SKM-1 (cell line): Measurements from ENCODE around the gene UHMK1.
A peak's percentile ranks its signal among the peaks of the same experiment; 100 is the strongest.

Experiments
- DNase-seq: peaks from one replicate; lab custom pipeline; 2025; ENCODE audit not compliant: unreplicated experiment; lab: John Stamatoyannopoulos, UW

The UHMK1 gene

GRCh38 chr1:162527314-162527713 lies 29.7 kb downstream of the UHMK1 start:
- DNase-seq: no peak

- peak; percentile 26 for DNase-seq
These were observed 32.8 kb downstream of the UHMK1 start for GRCh38 chr1:162530307-162530987.

GRCh38 chr1:162530988-162531319 lies 33.3 kb downstream of the UHMK1 start:
- no peak for DNase-seq

- no peak for DNase-seq
These were observed 37.9 kb downstream of the UHMK1 start for GRCh38 chr1:162535501-162535900.

- DNase-seq: no peak
These were observed 38.9 kb downstream of the UHMK1 start for GRCh38 chr1:162536511-162536910.

- DNase-seq: no peak
These were observed 39.6 kb downstream of the UHMK1 start for GRCh38 chr1:162537216-162537615.

GRCh38 chr1:162538815-162539431 lies 41.3 kb downstream of the UHMK1 start:
- DNase-seq: no peak

GRCh38 chr1:162541619-162542141 lies 44.1 kb downstream of the UHMK1 start:
- DNase-seq: no peak

- no peak for DNase-seq
These were observed 45.6 kb downstream of the UHMK1 start for GRCh38 chr1:162543228-162543627.

GRCh38 chr1:162548170-162548569 lies 50.6 kb downstream of the UHMK1 start:
- DNase-seq: no peak

GRCh38 chr1:162549001-162549400 lies 51.4 kb downstream of the UHMK1 start:
- DNase-seq: no peak

GRCh38 chr1:162550925-162551324 lies 53.3 kb downstream of the UHMK1 start:
- DNase-seq: no peak

GRCh38 chr1:162551969-162552683 lies 54.5 kb downstream of the UHMK1 start:
- DNase-seq: no peak

- DNase-seq: no peak
These were observed 55.1 kb downstream of the UHMK1 start for GRCh38 chr1:162552684-162553252.

GRCh38 chr1:162554258-162554657 lies 56.6 kb downstream of the UHMK1 start:
- no peak for DNase-seq

GRCh38 chr1:162557536-162557935 lies 59.9 kb downstream of the UHMK1 start:
- DNase-seq: no peak

- DNase-seq: no peak
These were observed 62.9 kb downstream of the UHMK1 start for GRCh38 chr1:162560303-162561036.

GRCh38 chr1:162561037-162561615 lies 63.5 kb downstream of the UHMK1 start:
- peak; percentile 98 for DNase-seq

GRCh38 chr1:162561616-162562469 lies 64.2 kb downstream of the UHMK1 start, which contains the start of gene UAP1:
Gene UAP1 (plus strand): TSS chr1:162561722. CDS start chr1:162566069, 4,347 bp downstream.
- no peak for DNase-seq

GRCh38 chr1:162562470-162562828 lies 64.8 kb downstream of the UHMK1 start:
- no peak for DNase-seq
